NCI-H2081 treated with DMSO at 0.1 percent for 48 hours (cell line): ENCODE data around the gene SIL1.
"Not testable (repeated sequence)": the region's sequence is repeated elsewhere in the genome, so short reads cannot be mapped to it uniquely, and the experiment has no call there.

Source experiments
- DNase-seq: peaks from one replicate; lab custom pipeline; 2025; lab: John Stamatoyannopoulos, UW

SIL1 gene

DNA sequence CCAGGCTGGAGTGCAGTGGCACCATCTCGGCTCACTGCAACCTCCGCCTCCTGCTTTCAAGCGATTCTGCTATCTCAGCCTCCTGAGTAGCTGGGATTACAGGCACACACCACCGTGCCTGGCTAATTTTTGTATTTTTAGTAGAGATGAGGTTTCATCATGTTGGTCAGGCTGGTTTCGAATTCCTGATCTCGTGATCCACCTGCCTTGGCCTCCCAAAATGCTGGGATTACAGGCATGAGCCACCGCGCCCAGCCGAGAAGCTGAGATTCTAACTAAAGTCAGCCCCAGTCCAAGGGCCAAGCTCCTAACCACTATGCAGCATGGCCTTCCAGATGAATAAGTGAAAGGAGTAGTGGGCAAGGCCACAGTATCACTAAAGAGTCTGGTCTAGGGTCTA lies 20.9 kb downstream of the SIL1 start:
- DNase-seq, result not testable (repeated sequence)

DNA sequence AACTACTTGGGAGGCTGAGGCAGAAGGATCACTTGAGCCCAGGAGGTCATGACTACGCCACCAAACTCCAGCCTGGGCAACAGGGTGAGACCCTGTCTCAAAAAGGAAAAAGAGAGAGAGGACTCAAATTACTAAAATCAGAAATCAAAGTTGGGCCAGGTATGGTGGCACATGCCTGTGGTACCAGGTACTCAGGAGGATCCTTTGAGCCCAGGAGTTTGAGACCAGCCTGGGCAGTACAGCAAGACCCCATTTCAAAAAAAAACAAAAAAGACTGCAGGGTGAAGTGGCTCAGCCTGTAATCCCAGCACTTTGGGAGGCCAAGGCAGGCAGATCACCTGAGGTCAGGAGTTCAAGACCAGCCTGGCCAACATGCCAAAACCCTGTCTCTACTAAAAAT lies 23.8 kb downstream of the SIL1 start:
- DNase-seq, result not testable (repeated sequence)

DNA sequence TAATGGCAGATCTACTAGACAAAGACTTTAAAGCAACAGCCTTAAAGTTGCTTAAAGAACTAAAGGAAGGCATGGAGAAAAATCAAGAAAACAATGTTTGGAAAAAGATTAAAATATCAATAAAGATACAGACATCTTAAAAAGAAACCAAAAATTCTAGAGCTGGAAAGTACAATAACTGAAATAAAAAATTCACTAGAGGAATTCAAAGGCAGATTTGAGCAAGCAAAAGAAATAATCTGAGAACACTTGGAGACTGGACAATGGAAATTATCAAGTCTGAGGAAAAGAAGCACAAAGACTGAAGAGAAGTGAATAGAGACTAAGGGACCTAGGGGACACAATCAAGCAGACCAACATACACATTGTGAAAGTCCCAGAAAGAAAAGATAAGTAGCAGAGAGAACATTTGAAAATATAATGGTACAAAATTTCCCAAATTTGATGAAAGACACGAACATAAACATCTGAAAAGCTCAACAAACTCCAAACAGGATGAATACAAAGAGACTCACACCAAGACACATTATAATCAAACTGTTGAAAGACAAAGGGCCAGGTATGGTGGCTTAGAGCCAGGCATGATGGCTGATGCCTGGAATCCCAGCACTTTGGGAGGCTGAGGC lies 26.3 kb downstream of the SIL1 start:
- DNase-seq, result no peak

DNA sequence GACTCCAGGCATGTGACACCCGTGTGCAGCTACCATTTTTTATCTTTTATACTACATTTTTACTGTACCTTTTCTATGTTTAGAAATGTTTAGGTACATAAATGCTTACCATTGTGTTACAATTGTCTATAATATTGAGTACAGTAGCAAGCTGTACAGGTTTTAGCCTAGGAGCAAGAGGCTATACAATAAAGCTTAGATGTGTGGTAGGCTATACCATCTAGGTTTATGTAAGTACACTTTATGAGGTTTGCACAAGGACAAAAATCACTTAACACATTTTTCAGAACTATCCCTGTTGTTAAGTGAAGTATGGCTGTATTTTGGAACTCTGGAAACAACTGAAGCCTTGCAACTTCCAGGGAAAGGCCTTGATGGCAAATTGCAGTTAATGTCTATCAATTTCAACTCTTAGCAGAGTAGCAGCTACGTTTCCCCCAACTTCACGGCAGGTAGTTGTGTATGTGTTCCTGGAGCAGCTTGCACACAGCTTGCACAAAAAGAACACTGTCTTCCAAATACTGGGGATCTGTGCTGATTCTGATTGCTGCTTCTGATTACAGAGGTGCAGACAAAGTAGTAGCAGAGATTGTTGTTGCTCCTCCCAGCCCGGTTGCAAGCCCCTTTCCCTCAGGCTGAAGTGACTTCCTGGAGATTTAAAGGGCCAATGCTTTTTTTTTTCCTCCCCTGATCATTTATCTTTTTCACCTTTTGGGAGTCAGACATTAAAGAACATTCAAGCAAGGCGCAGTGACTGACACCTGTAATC lies 30.0 kb downstream of the SIL1 start:
- no peak for DNase-seq

DNA sequence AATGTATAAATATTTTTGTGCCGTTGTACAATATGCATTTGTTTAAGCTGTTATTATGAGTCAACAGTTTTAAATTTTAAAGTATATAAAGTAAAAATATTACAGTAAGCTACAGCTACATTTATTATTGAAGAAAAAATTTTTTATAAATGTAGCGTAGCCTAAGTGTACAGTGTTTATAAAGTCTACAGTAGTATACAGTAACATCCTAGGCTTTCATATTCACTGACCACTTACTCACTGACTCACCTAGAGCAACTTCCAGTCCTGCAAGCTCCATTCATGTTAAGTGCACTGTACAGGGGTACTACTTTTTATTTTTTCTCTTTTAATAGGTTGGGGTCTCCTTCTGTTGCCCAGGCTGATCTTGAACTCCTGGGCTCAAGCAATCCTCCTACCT lies 30.6 kb downstream of the SIL1 start:
- DNase-seq, result no peak

DNA sequence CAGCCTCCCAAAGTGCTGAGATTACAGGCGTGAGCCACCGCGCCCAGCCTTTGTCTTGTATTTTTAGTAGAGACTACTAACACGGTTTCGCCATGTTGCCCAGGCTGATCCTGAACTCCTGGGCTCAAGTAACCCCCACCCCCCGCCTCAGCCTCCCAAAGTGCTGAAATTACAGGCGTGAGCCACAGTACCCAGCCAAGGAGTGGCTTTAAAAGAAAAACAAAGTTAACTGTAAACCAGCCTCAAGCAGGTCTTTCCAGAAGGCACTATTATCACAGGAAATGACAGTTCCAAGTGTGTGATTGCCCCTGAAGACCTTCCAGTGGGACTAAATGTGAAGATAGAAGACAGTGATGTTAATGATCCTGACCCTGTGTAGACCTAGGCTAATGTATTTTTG lies 31.1 kb downstream of the SIL1 start:
- DNase-seq, result no peak

DNA sequence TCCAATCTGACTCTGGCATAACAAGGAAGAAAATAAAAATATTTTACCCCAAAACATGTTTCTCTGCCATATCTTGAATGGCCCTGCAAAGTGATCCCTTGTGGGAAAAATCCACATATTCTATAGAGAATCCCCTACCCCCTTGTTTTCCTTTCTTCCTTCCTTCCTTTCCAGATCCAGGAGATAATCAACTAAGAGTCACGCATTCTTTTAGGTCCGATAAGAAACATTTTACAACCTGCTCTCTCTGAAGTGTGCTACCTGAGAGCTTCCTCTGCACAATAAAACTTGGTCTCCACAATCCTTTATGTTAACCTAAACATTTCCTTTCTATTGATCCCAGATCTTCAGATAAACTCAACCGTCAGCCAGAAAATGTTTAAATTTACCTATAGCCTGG lies 33.3 kb downstream of the SIL1 start:
- DNase-seq, result not testable (repeated sequence)

DNA sequence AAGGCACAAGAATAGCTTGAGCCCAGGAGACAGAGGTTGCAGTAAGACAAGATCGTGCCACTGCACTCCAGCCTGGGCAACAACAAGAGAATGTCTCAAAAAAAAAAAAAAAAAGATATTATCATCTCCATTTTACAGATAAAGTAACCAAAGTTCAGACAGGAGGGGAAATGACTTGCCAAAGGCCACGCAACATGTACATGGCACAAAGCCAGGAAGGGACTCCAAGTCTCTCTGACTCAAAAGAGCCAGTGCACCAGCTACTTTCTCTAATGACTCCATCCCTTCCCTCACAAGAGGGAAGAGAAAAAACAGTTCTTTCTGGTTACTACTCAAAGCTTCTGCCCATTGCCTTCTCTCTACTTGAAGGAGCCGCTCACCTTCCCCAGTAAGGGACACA lies 34.1 kb downstream of the SIL1 start:
- no peak for DNase-seq

DNA sequence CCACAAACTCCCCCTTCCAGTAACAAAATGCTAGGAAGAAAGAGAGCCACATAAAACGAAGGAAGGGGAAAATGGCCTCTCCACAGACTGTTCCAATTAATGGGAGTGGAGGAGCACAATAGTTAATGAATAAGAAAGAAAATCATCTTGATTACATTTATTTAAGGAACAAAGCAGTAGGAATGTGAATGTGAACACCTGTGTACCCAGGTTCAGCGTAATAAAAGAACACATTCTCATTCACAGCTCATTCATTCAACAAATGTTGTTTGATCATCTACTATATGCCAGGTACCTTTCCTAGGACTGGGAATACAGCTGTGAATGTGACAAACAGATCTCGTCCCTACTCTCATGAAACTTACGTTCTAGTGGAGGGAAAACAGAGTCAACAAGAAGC lies 35.7 kb downstream of the SIL1 start:
- DNase-seq, result no peak

DNA sequence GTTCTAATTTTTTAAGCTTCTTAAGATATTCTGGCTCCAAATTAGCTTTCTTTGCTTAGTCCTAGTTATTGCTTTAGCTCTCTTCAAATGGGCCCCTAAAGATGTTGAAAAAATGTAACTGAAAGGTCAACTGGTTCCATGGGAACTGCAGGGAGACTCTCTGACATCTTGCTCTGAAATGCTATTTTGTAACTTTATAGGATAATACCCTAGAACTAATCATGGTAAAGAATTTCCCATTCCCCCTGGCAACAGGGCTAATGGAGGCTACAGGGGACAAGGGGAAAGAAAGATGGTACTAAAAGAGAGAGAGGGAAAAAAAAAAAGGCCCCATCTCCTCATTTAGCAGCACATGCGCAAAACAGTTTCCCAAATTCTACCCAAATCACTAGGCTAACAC lies 39.4 kb downstream of the SIL1 start:
- no peak for DNase-seq

DNA sequence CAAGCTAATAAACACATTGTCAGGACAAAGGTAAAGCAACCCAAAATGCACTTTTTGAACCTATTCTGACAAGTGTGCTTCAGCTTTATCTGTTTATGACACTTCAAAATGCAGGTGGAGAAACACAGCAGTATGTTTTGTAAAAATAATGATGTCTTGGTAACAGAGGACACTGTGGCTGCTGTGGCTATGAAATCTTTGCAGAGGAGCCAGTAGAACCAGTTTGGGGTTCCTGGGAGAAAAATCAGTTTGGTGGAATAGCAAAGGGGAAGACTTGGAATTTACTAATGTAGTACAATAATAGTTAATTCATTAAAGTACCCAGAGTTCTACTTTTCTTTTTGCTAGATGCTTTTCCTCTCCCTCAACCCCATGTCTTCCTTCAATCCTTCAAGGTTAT lies 40.6 kb downstream of the SIL1 start:
- no peak for DNase-seq

DNA sequence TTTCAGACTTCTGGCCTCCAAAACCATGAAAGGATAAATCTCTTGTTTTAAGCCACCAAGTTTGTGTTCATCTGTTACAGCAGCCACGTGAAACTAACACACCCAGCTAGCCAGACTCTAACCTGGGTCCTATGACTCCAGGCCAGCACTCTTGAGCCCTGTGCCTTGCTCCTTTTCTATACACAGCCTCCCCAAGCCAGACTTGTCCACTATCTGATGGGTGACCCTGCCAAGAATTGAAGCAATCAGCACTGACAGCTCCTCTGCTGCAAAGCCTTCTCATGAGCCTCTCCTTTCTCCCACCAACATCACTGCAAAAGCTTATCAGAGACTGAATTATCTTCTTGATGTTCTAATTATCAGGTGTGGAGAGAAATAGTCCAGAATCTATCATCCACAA lies 41.4 kb downstream of the SIL1 start:
- DNase-seq, result no peak

DNA sequence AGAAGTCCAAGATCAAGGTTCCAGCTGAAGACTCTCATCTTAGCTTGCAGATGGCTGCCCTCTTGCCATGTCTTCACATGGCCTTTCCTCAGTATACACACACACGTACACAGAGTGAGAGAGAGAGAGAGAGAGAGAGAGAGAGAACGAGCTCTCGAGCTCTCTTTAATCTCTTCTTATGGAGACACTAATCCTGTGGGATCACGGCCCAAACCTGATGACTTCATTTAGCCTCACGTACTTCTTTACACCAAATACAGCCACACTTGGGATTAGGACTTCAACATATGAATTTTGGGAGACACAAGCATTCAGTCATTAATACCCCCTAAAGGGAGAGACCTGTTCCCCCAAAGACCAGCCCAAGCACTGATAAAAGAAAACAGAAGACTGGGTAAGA lies 42.8 kb downstream of the SIL1 start:
- no peak for DNase-seq

DNA sequence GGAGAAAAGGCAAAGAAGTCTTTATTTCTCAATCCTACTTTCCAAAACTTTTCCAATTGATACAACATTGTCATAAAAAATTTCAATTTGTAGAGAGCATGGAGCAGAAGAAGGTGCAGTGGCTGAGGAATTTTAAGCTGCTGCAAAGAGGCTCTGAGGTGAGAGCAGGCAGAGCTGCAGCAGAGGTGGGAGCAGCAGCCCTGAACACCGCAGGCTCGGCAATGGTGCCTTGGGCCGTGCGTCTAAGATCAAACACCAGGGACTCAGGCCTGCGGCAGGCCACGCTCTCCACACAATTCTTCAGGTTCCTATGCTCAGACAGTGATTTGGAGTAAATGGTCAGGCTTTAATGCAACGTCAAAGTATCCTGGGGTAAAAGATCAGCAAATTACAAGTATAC lies 46.3 kb downstream of the SIL1 start:
- DNase-seq, result no peak

DNA sequence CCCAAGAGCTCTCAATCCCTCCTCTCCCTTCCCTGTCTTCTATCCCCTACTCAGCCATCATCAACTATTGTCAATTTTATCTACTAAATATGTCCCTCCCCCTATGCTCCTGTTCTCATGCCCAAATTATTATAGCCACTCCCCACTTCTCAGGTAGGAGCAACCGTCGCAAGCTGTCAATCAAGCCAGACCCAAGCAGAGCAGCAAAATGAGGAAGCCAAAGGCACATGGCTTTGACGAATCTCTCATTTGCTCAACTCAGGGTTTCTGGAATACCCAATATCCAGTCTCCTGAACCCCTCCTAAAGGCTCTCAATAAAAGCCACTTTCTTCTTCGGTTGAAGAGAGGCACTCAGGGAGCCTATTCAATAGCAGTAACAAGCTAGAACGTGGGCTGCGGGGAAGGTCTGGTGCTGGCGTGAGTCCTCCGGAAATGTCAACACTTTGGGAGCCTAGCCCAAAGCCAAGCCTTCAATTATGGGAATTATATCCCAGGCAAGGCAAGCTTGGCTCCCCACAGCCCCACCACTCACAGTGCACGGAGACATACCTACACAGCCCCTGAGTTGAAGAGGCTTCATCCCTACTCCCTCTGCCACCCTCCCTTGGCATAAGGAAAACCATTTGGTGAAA lies 47.7 kb downstream of the SIL1 start:
- no peak for DNase-seq

DNA sequence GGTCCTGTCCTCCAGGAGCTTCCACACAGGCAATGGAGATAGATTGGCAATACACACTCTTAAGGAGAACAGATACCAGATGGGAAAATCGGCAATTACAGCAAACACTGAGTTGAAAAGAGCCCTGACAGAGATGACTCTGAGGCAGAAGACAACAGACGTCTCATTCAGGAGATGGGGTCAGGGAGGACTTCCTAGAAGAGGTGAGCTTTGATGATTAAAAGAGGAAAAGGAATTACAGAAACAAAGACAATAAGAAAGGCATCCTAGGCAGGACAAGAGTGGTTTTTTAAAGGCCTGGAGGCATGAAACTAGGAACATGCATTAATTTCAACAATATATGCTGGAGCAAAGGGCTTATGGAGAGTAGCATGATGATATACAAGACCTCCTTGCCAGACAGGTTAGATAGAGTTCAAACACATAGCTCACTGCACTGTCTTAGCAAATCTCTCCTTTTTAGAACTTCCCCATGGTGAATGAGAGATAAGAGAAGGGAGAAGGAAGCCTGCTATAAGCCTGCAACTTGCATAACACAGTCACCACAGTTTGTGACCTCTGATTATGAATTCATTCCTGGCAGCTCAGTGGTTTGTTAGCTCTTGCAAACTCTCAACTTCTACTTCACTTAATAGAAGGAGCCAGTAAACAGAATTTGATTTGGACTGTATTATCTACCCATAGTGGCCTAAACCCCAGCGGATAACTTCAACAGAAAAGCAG lies 48.5 kb downstream of the SIL1 start:
- DNase-seq, result no peak

DNA sequence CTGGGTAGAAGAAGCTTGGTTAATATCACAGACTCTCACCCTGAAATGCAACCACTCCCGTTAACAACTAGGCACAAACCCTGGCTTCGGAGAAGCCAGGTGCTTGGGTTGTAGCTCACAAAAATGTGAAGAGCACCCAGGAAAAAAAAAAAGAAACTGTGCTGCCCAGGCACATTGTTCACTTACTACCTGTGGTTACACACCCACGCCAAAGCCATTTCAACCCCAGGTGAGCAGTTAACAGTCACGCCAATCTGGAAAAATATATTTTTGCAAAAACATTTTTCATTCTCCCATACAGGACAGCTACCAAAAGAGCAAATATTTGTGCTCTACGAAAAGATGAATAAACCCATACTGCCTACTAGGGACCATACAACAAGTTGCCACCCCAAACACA lies 49.2 kb downstream of the SIL1 start:
- DNase-seq, result no peak

DNA sequence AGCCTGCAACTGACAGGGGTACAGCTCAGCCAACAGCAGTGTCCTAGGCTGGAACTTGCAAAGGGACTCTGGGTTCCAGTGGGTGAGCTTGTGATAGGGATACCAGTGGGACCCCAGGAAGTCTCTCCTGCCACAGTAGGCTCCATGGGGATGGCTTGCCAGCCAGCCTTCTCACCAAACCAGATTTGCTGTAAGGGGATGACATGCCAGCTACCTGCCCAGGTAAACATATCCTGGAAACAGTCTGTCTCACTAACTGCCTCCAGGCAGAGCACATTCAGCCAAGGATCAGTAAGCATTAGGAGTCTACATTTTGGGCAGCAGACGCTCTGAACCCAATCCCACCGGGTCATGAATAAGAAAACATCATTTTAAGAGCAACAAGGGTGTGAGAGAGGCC lies 49.9 kb downstream of the SIL1 start:
- no peak for DNase-seq

DNA sequence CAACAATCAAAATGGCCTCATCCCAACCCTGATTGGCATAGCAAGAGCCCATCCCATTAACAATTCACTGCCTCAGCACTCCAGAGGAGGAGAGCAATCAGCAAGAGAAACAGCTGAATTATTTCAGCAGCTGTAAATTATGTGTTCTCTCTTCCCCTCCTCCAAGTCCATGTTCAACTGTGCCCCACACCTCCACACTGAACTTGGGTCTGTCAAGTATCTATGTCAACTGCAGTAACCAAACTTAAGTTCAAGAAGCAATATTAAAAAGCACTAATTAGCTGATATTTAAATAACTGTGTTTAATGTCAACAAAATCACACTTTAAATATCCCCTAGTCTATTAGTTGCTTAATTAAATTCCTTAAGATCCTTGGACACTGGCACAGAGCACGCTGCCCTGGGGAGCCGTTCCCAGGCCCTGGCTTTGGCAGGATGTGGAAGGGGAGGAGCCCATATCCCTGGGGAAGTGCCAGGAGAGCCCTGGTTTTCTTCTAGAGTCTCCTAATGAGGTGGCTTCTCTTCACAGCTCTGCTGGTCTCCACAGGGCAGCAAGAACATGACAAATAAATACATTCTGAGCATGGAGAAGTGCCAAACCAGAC lies 50.6 kb downstream of the SIL1 start:
- DNase-seq, result no peak

DNA sequence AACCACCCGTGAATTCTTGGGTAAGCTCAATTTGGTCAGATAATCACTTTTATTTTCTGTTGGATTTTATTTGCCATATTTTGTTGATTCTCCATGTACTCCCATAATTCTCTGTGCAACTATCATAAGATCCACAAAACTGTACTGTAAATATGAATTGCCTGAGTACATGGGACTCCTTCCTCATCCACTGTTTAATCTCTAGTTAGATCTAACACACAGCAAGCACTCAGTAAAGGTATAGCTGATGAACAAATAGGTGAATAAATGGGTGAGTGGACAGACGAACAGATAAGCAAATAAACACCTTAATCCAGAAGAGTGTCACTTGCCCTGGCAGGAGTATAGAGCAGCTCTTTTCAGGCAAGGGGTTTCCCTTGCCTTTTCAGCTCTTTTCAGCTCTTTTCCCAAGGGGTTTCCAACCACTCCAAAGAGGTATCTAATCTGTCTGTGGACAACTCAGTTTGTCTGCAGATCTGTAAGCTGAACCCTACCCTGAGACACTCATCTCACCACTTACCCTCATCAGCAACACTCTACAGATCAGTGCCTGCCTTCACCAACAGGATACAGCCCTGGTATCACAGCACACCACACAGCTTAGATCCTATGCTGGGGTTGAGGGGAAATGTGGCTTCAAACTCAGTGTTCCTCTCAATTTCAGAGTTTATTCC lies 51.2 kb downstream of the SIL1 start:
- DNase-seq, result no peak

DNA sequence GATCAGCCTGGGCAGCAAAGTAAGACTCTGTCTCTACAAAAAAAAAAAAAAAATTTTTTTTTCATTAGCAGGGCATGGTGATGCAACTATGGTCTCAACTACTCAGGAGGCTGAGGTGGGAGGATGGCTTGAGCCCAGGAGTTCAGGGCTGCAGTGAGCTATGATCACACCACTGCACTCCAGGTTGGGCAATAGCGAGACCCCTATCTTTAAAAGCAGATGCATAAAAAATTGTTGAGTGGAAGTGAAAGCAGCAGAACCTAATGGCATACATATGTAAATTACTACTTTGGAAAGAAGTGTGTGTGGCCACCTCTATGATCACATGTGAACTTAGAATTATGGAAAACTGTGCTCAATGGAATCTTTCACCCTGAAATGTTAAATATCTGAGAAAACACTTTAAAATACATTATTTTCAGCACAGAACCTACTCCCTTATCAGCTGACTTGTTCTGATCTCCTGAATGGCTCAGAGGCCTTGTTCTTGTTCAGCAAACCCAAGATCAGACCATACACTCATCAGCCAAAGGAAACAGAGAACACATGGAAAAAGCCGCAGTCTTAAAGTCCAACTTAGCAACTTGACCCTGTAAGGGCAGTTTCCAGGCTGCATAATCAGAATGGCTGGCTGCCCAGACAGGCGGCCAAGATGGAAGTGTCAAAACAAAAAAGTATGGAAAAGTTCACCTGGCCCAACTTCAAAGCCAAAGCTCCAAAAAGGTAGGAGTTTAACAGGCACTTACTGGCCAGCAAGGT lies 56.5 kb downstream of the SIL1 start:
- no peak for DNase-seq
